ENCODE measurements around the gene RSPH10B.
A peak's percentile ranks its signal among the peaks of the same experiment; 100 is the strongest.
"Not testable (repeated sequence)": the region's sequence is repeated elsewhere in the genome, so short reads cannot be mapped to it uniquely, and the experiment has no call there.

The RSPH10B gene

DNA sequence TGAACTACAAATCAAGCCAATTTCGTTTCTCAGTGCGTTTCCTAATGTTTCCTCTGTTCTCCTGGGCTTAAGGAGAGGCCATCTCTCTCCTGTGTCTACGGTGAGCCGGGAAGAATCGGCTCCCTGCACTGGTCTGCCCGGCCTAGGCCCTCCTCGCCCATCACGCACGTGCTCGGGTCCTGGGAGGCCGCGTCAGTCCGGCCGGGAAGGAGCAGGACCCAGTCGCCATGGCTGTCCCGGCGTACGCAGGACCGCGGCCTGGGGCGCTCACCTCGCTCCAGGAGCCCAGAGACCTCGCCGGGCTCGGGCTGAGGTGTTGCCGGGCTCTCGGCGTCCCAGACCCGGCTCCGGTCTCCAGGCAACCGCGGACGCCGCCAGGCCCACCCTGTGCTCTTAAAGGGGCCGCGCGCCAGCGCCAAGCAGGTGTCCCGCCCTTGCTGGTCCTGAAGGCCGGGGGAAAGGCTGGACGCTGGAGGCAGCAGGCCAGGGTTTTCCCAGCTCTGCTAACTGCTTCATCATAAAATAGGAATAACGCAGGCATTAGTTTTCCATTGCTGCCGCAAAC is at the start of gene RSPH10B:
Gene RSPH10B, minus strand, starts transcription at position 343 of the 565 bp plus-strand sequence. CDS start 3,573 bp downstream, outside the sequence.
- DNase-seq (ENCODE audit: low read depth, low spot score), result not testable (repeated sequence)

GRCh38 chr7:6016653-6016966 is 46.1 kb upstream of the RSPH10B start:
- no peak for DNase-seq (ENCODE audit: low read depth, low spot score)

DNA sequence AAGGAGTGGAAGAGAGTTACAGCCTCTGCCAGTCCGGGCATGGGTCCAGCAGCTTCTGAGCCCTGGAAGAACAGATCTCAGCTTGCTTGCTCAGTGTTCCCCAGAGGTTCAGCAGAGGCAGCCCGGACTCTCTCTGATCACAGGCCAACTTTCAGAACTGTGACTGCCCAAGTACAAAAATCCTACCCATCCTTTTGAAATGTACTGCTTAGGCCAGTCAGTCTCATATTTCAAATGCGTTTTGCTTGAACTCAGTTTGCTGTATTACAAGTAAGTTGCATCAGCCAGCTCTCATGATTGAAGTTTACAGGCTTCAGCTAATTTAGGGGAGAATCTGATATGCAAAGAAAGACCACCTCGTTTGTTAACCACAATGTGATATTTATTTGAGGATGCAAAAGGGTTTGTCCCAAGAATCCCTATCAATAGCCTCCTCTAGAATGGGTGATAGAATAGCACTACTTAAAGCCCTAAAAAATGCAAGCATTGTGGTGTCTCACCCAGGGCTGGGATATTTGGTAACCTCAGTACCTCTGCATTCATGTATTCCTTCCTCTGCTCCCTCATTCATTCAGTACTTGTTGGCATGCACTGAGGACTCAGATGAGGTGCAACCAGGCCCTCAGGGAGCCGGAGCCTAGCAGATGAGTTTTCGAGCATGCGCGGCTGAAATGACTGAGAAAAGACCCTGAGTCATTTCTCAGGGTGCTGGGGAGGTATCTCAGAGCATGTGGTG is 45.6 kb upstream of the RSPH10B start:
- DNase-seq (ENCODE audit: low read depth, low spot score), result peak; percentile 62

DNA sequence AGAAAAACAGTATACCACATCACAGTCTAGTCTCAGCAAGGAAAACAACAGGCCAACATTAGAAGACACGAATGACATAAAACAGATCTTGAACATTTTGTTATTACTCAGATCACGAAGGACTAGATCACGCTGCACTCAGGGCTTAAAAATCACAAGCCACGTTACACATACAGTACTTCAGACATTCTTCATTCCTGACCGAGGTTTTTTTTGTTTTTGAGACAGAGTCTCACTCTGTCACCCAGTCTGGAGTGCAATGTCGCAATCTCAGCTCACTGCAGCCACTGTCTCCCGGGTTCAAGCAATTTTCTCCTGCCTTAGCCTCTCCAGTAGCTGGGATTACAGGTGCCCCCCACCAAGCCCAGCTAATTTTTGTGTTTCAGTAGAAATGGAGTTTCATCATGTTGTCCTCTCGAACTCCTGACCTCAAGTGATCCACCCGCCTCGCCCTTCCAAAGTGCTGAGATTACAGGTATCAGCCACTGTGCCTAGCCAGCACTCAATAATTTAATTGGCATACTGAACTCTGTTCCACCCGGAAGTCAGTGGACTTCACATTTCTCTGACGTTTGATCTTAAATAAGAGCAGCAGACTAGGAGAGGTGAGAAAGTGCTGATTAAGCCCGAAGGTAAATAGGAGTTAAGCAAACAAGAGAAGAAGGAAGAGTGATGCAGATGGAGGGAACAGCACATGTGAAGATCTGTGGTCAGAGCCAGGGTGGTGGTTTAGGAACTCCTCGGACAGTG is 42.0 kb upstream of the RSPH10B start:
- no peak for DNase-seq (ENCODE audit: low read depth, low spot score)

DNA sequence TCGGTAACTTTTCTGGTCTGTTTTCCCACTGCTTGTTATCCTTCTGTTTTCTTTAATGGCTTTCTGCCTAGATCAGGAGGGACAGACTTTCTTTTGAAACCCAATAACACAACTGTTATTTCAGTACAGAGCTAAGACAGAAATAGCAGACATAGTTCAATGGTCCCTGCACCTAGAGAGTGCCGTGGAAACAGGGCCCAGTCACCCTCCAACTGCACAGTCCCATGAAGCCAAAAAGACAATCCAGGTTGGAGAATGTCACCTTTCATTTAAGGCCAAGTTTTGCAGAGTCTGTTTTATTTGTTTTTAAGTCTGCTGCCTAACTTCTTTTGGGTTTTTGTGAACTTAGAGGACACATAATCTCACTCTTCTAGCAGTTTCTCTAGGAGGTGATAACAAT is 41.1 kb upstream of the RSPH10B start:
- DNase-seq (ENCODE audit: low read depth, low spot score), result no peak

DNA sequence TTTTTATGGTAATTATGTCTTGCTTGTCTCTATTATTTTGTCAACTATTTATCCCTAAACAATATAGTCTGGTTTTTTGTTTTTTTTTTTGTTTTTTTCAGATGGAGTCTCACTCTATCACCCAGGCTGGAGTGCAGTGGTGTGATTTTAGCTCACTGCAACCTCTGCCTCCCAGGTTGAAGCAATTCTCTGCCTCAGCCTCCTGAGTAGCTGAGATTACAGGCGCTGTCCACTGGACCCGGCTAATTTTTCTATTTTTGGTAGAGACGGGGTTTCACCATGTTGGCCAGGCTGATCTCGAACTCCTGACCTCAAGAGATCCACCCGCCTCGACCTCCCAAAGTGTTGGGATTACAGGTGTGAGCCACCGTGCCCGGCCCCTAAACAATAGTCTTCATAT is 39.9 kb upstream of the RSPH10B start:
- DNase-seq (ENCODE audit: low read depth, low spot score), result not testable (repeated sequence)

GRCh38 chr7:6008668-6009611 is 38.5 kb upstream of the RSPH10B start, which contains the start of the genes AIMP2 and PMS2:
Gene AIMP2 (plus strand): TSS chr7:6009272. CDS start chr7:6009364, 92 bp downstream.
Gene PMS2 (minus strand): TSS chr7:6009049. CDS start chr7:6009019, 30 bp downstream.
- peak; percentile 93 for DNase-seq (ENCODE audit: low read depth, low spot score)

- DNase-seq (ENCODE audit: low read depth, low spot score), result not testable (repeated sequence)
Observed at GRCh38 chr7:6007835-6008590, 37.5 kb upstream of the RSPH10B start.

- no peak for DNase-seq (ENCODE audit: low read depth, low spot score)
Observed at GRCh38 chr7:6007386-6007785, 36.9 kb upstream of the RSPH10B start.

DNA sequence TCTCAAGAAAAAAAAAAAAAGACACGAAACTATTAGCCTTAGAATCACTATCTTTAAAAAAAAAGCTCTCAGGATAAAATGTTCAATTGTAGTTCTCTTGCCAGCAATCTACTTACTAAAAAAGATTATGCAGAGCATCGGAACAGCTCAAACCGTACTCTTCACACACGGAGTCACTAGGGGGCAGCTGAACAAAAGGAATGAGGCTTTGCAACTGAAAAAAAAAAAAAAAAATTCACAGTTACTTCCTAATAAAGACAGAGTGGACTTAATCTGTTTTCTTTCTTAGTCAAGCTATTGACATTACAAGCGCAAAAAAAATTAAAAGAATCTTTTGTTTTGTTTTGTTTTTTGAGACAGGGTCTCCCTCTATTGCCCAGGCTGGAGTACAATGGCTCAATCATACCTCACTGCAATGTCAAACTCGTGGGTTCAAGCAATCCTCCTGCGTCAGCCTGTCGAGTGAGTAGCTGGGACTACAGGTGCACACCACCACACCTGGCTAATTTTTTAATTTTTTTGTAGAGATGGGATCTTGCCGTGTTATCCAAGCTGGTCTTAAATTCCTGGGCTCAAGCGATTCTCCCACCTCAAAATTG is 26.8 kb upstream of the RSPH10B start:
- peak; percentile 33 for DNase-seq (ENCODE audit: low read depth, low spot score)

- DNase-seq (ENCODE audit: low read depth, low spot score), result not testable (repeated sequence)
Observed at GRCh38 chr7:5987061-5987460, 16.6 kb upstream of the RSPH10B start.

- DNase-seq (ENCODE audit: low read depth, low spot score), result not testable (repeated sequence)
Observed at GRCh38 chr7:5979680-5980314, 9.3 kb upstream of the RSPH10B start.

- DNase-seq (ENCODE audit: low read depth, low spot score), result not testable (repeated sequence)
Observed at GRCh38 chr7:5973580-5973979, 3.1 kb upstream of the RSPH10B start.

DNA sequence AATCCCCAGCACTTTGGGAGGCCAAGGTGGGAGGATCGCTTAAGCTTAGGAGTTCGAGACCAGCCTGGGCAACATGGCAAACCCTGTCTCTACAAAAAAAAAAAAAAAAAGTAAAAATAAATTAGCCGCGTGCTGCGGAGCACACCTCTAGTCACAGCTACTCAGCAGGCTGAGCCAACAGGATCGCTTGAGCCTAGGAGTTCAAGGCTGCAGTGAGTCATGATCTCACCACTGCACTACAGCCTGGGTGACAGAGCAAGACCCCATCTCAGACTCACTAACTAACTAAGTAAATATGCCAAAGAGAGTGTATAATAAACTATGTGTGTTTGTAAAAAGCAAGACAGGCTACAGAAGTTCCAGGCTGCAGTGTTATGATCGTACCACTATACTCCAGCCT is 6.7 kb downstream of the RSPH10B start:
- DNase-seq (ENCODE audit: low read depth, low spot score), result not testable (repeated sequence)

DNA sequence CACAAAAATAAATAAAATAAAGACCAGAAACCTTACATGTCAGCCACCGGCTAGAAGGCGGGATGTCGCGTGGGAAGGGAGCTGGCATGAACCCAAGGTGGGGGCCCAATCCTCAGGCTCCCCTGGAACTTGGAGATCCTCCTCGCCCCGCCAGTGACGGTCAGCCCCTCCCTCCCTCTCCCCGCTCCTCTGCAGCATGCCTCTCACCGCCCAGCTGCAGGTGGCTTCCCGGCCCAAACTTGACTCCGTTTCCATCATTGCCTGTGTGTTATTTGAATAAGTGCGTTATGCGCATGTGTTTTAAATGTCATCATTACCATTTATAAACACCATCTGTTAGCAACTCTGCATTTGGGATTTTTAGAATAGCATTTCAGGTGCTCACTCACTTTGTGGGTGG is 7.3 kb downstream of the RSPH10B start:
- not testable (repeated sequence) for DNase-seq (ENCODE audit: low read depth, low spot score)

DNA sequence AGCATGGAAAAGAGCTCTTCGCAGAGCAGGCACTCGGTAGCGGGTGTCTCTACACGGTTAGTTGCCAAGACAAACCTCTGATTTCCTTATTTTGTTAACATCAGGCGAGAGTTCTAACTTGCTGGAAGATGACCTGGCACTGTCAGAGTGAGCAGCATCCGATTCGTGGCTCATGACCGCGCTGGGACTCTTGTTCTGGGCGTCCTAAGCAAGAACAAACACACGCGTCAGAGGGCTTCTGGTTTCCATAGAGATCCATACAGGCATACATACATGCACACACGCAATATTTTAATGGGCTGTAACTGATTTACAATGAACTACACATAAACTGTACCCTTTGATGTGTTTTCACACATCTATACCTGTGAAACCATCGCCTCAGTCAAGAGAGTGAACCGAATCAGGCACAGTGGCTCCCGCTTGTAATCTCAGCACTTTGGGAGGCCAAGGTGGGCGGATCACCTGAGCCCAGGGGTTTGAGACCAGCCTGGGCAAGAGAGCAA is 35.5 kb downstream of the RSPH10B start:
- DNase-seq (ENCODE audit: low read depth, low spot score), result not testable (repeated sequence)

DNA sequence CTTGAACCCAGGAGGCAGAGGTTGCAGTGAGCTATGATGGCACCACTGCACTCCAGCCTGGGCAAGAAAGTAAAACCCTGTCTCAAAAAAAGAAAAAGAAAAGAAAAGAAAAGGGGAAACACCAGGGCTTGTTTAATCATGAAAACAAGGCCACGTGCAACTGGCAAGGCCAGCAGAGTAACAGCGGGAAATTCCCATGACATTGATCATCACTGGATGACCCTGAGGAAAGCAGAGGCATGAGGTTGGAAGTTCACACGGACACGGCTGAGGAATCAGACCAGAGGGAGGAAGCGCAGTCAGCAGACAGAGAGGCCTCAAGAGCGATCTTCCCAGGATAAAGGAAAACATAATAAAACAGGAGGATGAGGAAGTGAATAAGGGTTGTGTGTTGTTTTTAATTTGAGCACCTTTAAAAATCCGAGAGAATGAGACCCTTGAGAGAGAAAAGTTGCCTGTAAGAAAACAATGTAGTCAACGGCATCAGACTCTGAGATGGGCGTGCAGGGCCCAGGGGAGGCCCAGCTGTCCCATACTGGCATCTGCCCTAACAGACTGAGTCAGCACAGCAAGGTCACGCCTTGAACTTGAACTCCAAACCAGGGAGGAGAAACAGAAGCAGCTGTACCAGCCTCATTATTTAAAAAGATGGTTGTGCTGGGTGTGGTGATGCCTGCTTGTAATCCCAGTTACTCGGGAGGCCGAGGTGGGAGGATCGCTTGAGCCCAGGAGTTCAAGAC is 38.4 kb downstream of the RSPH10B start:
- peak; percentile 10 for DNase-seq (ENCODE audit: low read depth, low spot score)

DNA sequence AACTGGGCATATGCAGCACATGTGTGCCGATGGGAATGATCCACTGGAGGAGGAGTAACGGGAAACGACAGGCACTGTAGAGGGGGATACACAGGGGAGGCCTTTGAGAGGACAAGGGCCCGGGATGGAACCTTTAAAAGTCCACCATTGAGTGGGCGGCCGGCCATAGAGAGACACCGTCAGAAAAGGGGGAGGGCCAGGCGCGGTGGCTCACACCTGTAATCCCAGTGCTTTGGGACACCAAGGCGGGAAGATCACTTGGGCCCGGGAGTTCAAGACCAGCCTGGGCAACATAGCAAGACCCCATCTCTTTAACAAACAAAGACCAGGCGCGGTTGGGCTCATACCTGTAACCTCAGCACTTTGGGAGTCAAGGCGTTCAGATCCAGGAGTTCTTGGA is 39.2 kb downstream of the RSPH10B start:
- not testable (repeated sequence) for DNase-seq (ENCODE audit: low read depth, low spot score)

- DNase-seq (ENCODE audit: low read depth, low spot score), result not testable (repeated sequence)
Observed at GRCh38 chr7:5930290-5930689, 40.2 kb downstream of the RSPH10B start.
